Large intestine (tissue), 3 donors: ENCODE results near the gene HOXD4. TPM values are rescaled to one million over a fixed set of nuclear protein-coding genes. Genes with fewer than 3 reads are reported as not detected.

ENCODE experiments used
- DNase-seq, 2 donors: peaks; one replicate each; pipeline versions ENCODE4 v3.0.0 to v3.0.0-alpha.2; 2013
- H3K27ac ChIP-seq: one replicate; pipeline ENCODE4 v1.5.1; 2013; ENCODE audit warnings: low read length
- H3K27me3 ChIP-seq: 2 replicates; pipeline ENCODE4 v1.6.1; 2013; ENCODE audit warnings: low read length; ENCODE audit not compliant: control insufficient read depth, insufficient read depth
- H3K36me3 ChIP-seq: 2 replicates; pipeline ENCODE4 v1.6.1; 2013; ENCODE audit warnings: low read length; ENCODE audit not compliant: control insufficient read depth, insufficient read depth
- H3K4me1 ChIP-seq: one replicate; pipeline ENCODE4 v1.6.1; 2013; ENCODE audit warnings: low read length; ENCODE audit not compliant: control insufficient read depth, insufficient read depth
- H3K4me3 ChIP-seq: one replicate; pipeline ENCODE4 v1.5.1; 2013; ENCODE audit warnings: low read length
- H3K9me3 ChIP-seq: one replicate; pipeline ENCODE4 v1.6.1; 2013; ENCODE audit warnings: mild to moderate bottlenecking, low read depth, low read length, moderate library complexity; ENCODE audit not compliant: control insufficient read depth
- WGBS: methylation state at CpG from one replicate; pipeline ENCODE4 v1.1.5; 2013; ENCODE audit warnings: low lambda C conversion rate; ENCODE audit not compliant: insufficient coverage; 5-methylcytosine and 5-hydroxymethylcytosine counted together
- polyA plus RNA-seq: library from polyadenylated mRNA; unstranded; fragments of 120-200 nt; gene quantifications from one replicate; pipeline ENCODE4 v1.2.1, GENCODE V29; 2013

HOXD4 gene
- polyA plus RNA-seq, 1 donor, result 4.9 TPM

DNA sequence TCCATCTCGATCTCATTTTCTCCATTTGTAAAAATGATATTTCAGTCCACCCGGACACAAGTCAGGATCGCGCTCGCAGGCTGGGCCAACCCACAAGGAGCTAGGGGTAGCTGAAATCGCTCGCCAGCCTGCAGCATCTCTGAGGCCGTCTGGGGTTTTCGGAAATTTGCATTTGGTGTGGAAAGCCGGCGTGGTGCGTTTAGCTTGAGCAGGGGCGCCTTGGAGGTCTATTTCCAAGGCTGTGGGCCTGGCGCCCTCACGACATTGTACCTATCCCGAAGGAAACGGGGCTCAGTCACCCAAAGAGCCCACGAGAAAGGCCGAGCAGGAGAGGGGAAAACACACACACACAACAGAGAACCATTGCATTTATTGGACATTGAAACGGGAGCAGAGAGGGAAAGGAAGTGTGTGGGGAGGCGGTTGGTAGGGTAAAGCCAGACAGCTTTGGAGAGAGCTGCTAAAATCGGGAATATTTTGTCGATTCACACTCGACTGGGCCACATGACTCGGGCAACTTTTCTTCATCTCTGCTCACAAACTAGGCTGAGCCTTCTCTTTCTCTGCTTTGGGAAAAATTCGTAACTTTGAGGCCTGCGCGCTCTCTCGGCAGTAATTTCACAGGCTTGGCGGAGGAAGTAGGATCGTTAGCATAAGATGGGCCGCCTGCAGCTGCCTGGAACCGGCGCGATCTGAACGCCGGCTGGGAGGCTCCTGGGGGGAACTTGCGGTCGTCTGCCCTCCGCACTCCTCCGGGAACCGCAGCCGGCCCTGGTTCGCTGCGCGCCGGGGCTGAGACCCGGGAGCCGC, 23.0 kb upstream of the HOXD4 start:
- H3K9me3 ChIP-seq, result peaks cover 7% of the 10 kb centered on the region
- WGBS, result no CpG with 5 or more reads among the region's 49 CpGs
- DNase-seq, result no peak
- H3K36me3 ChIP-seq, result no peaks in the 10 kb centered on the region
- peak overlapping the region; percentile 50 for H3K4me3 ChIP-seq
- peaks cover 90% of the 10 kb centered on the region for H3K27me3 ChIP-seq
- peaks cover 2% of the 10 kb centered on the region for H3K4me1 ChIP-seq
- H3K27ac ChIP-seq, result peak overlapping the region; percentile 65

DNA sequence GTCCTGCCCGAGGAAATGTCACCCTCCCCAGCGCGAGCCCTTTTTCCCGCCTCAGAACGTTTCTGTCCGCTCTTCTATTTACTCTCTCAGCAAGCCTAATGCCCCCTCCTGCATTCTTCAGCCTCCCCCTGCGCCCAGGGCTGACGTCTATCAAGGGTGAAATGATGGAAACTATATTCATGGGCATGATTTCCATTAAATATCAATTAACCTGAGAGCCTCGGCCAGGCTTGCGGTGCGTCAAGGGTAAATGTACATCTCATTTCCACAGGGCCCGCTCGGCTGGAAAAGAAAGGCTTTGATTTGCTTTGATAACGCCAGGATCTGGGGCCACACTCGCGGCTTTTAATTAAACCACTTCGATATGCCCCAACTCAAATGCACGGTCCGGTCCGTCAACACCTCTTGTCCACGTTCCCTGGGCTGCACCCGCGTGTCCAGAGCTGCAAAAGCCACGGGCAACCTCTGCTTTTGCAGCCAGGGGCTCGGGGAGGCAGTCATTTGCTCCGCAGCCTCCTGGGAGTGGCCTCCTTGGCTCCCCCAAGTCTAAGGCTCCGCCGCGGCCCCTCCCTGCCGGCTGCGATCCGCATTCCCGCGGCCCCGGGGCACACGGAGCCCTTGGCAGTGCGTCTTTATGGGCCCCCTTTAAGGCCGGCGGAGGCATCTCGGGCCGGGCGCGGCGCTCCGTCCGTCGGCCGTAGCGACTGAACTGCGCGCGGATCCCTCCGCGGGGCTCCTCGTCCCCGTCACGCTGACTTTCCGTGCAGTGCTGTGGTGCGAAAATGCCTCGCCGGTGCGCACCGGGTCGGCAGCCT, 22.2 kb upstream of the HOXD4 start, which contains the start of gene HOXD8:
TSS of gene HOXD8 (plus strand) at position 724 of the 815 bp plus-strand sequence. CDS start 662 bp downstream, outside the sequence.
- no CpG with 5 or more reads among the region's 64 CpGs for WGBS
- peak; percentile 50 to 66 for DNase-seq
- Histone ChIP-seq H3K27ac (peak within 1 kb of the TSS; percentile 65), H3K36me3 (no peaks in the 10 kb centered on the region), H3K4me3 (peak within 1 kb of the TSS; percentile 50), H3K9me3 (peaks cover 7% of the 10 kb centered on the region), H3K27me3 (peaks cover 90% of the 10 kb centered on the region), H3K4me1 (peaks cover 2% of the 10 kb centered on the region)

DNA sequence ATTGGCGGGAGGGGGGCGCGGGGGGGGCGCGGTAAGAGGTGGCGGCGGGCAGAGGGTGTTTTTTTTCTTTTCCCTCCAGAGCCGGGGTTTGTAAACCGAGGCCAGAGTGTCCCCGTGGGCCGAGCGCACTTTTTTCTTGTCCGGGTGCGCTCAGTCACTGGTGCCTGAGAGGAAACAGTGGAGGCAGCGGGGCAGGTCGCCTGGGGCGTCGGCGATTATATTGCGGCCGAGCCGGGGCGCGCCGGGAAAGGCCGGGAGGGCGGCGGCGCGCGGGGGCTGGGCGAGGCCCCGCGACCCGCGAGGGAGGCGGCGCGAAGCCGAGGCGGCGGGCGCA, 21.6 kb upstream of the HOXD4 start:
- H3K27me3 ChIP-seq, result peaks cover 90% of the 10 kb centered on the region
- no peak for DNase-seq
- WGBS, result no CpG with 5 or more reads among the region's 43 CpGs

DNA sequence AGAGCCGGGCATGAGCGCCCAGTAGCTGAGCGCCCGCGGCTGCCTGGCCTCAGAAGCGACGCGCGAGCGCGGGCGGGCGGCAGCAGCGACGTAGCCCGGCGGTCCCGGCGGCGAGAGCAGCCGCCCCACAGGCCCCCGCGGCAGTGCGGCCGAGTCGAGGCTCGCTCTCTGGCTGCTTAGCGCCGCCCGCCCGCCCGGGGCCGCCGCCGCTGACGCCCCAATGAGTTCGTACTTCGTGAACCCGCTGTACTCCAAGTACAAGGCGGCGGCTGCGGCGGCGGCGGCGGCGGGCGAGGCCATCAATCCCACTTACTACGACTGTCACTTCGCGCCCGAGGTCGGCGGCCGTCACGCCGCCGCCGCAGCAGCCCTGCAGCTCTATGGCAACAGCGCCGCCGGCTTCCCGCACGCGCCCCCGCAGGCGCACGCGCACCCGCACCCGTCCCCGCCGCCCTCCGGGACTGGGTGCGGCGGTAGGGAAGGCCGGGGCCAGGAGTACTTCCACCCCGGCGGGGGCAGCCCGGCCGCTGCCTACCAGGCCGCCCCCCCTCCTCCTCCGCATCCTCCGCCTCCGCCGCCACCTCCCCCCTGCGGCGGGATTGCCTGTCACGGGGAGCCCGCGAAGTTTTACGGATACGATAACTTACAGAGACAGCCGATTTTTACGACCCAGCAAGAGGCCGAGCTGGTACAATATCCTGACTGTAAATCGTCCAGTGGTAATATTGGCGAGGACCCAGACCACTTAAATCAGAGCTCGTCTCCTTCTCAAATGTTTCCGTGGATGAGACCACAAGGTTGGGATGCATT, 21.0 kb upstream of the HOXD4 start:
- DNase-seq, result peak in 1 of 2 donors; percentile 54
- Histone ChIP-seq H3K36me3 (no peaks in the 10 kb centered on the region), H3K4me3 (peak overlapping the region; percentile 30), H3K4me1 (peaks cover 2% of the 10 kb centered on the region), H3K27me3 (peaks cover 90% of the 10 kb centered on the region), H3K9me3 (peaks cover 4% of the 10 kb centered on the region), H3K27ac (peak overlapping the region; percentile 37)
- no CpG with 5 or more reads among the region's 100 CpGs for WGBS

More for the DNA sequence above, 21.6 kb upstream of the HOXD4 start:
- H3K36me3 ChIP-seq, result no peaks in the 10 kb centered on the region
- H3K9me3 ChIP-seq, result peaks cover 4% of the 10 kb centered on the region
- H3K4me3 ChIP-seq, result peak overlapping the region; percentile 25
- peaks cover 2% of the 10 kb centered on the region for H3K4me1 ChIP-seq
- peak overlapping the region; percentile 65 for H3K27ac ChIP-seq

DNA sequence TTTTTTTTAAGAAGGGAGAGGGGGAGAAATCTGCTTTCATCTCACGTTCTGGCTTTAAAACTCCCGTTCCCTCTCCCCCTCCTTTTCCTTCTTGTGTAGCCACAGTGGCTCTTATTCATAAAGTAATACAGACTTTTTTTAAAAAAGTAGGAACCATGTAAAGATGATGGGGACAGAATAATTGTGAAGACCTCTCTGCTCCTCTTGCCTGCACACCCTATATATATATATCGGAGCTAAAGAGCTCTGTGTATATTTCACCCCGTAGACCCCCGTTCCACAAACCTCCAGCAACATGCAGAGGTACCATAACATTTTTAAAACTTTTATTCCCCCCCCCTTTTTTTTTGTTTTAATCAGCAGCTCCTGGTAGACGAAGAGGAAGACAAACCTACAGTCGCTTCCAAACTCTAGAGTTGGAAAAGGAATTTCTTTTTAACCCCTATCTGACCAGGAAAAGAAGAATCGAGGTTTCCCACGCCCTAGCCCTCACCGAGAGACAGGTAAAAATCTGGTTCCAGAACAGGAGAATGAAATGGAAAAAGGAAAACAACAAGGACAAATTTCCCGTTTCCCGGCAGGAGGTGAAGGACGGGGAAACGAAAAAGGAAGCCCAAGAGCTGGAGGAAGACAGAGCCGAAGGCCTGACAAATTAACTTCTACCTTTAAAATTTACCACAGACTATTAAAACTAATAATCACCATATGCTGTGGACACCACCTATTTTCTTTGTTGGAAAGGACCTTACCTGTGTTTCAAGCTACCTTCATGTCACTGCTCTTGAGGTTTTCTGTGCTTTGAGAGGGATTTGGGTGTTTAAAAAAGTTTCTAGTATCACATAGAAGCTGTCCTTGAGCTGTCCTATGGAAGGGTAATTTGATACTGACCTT, 20.1 kb upstream of the HOXD4 start:
- H3K36me3 ChIP-seq, result no peaks in the 10 kb centered on the region
- WGBS, result 17% methylated on average over 10 of the region's 15 CpGs
- H3K27me3 ChIP-seq, result peaks cover 90% of the 10 kb centered on the region
- H3K27ac ChIP-seq, result peak overlapping the region; percentile 37
- peaks cover 2% of the 10 kb centered on the region for H3K4me1 ChIP-seq
- DNase-seq, result no peak
- peaks cover 4% of the 10 kb centered on the region for H3K9me3 ChIP-seq
- peak overlapping the region; percentile 30 for H3K4me3 ChIP-seq

DNA sequence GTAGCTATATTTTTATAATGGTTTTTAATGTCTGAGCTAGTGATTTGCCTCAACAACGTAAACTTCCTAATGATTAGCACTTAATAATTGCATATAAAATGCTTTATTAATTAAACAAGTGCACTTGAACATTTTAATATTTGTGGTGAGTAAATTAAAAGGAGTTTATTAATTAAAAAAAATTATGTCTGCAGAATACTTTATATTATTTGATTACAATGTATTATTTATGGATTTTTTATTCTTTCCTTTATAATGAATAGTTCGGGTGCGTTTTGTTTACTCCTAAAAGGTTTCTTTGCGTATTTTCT, 19.5 kb upstream of the HOXD4 start:
- Histone ChIP-seq H3K4me1 (peaks cover 2% of the 10 kb centered on the region), H3K27ac (no peak overlapping the region), H3K27me3 (peaks cover 89% of the 10 kb centered on the region), H3K36me3 (no peaks in the 10 kb centered on the region), H3K9me3 (peaks cover 5% of the 10 kb centered on the region), H3K4me3 (no peak overlapping the region)
- DNase-seq, result no peak
- 20% methylated on average over 1 of the region's 4 CpGs for WGBS

DNA sequence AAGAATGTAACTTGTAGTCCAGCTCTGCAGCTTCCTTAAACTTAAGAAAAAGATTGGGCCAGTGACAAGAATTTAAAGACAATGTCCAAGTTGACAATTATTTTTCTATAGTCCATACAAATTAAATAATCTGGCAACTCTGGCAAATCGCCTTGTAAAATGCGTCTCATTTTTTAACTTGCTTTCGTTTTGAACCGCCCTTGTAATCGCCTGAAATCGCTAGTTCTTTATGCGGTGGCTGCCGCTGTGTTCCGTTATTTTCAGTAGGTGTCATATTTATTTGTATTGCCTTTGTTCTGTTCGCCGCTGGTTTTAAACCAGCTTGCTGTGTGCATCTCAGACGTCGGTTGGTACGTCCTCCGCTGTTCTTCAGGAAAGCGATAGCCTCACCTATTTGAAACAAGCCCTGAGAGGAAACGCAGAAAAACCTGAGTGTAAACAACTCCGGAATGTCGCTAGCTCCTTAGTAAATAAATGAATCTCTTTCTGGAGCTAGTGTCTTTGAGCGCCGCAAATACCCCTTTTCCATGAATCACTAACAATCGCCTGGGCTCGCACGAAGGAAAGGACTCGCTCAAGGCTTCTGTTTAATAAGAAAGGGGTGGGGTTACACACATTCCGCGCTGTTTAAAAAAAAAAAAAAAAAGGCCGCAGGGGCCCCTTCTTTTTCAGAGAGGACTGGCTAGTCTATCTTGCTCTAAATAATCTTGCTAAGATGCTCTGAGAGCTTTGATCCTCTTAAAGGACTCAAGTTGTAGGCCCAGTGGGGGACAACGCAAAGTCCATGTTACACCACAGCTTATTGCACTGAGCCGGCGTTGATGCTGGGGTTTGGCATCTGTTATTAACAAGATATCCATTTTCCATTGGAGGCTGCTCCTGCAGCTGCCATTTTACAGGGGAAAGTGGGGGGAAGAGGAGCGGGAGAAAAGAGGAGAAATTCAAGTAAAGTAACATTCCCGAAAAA, 18.9 kb upstream of the HOXD4 start:
- WGBS, result no CpG with 5 or more reads among the region's 33 CpGs

DNA sequence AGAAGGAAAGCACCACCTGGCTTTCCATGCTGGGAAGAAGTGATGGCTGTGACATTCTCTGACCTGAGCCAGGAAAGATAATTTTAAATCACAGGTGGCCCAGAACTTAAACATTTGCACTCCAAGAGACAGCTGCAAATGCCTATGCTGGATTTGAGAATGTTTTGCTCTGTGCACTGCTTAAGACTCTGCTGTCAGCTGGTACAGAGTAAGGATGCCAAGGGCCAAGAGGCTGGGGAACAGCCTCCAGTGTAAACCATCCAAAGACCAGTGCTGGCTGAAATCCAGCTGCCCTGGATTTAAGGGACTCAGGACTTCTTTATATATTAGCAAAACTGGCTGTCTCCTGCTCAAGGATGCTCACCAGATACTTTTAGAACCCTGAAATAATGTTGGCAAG, 18.0 kb upstream of the HOXD4 start:
- H3K27me3 ChIP-seq, result peaks cover 91% of the 10 kb centered on the region
- no peak overlapping the region for H3K27ac ChIP-seq
- peaks cover 2% of the 10 kb centered on the region for H3K4me1 ChIP-seq
- peaks cover 6% of the 10 kb centered on the region for H3K9me3 ChIP-seq
- H3K36me3 ChIP-seq, result no peaks in the 10 kb centered on the region
- DNase-seq, result no peak
- no peak overlapping the region for H3K4me3 ChIP-seq

More for the DNA sequence above, 18.9 kb upstream of the HOXD4 start:
- no peaks in the 10 kb centered on the region for H3K36me3 ChIP-seq
- peak overlapping the region; percentile 17 for H3K4me3 ChIP-seq
- H3K27me3 ChIP-seq, result peaks cover 91% of the 10 kb centered on the region
- DNase-seq, result no peak
- H3K9me3 ChIP-seq, result peaks cover 6% of the 10 kb centered on the region
- H3K4me1 ChIP-seq, result peaks cover 2% of the 10 kb centered on the region
- H3K27ac ChIP-seq, result no peak overlapping the region

DNA sequence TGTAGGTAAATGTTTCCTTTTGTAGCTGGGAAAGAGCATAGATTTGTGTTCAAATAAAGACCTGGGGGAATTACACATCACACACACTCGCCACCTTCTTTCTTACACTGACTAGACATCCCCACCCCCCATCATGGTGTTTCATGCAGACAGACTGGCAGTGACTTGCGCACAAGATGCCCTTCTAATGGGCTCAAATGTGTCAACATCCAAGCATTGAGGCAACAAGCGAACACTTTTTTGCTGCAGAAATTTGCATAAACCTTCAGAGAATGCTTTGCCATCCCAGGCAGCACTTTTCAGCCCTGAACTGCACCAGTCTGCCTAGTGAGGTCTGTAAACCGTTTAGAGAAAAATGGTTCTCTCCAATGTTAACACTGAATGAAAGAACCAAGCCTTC, 17.3 kb upstream of the HOXD4 start:
- Histone ChIP-seq H3K4me3 (no peak overlapping the region), H3K36me3 (no peaks in the 10 kb centered on the region), H3K4me1 (peaks cover 2% of the 10 kb centered on the region), H3K27ac (no peak overlapping the region), H3K27me3 (peaks cover 91% of the 10 kb centered on the region), H3K9me3 (peaks cover 6% of the 10 kb centered on the region)
- no CpG with 5 or more reads among the region's 4 CpGs for WGBS
- no peak for DNase-seq
